WTC11 (cell line): Measurements from ENCODE around the gene CCS. TPM values are rescaled to one million over a fixed set of nuclear protein-coding genes. Genes with fewer than 3 reads are reported as not detected.

Experiments used
- ATF1 ChIP-seq: sonication (generic); formaldehyde crosslinking; IDR thresholded peaks from 2 replicates; pipeline ENCODE4 v1.8.1; 2023; ENCODE audit warnings: mild to moderate bottlenecking, moderate library complexity, missing genetic modification reagents
- ESRRA ChIP-seq: sonication (generic); formaldehyde crosslinking; IDR thresholded peaks from 2 replicates; pipeline ENCODE4 v1.8.1; 2022; ENCODE audit warnings: mild to moderate bottlenecking, missing genetic modification reagents, borderline replicate concordance
- GRHL2 ChIP-seq: fragments of 250-450 bp; sonication (Bioruptor Pico); IDR thresholded peaks from 2 replicates; pipeline ENCODE4 v1.8.0; 2022; ENCODE audit warnings: mild to moderate bottlenecking, moderate library complexity; ENCODE audit not compliant: insufficient replicate concordance, severe bottlenecking
- GTF2I ChIP-seq: fragments of 250-450 bp; sonication (Bioruptor Pico); conservative IDR thresholded peaks from 2 replicates; pipeline ENCODE4 v1.4.0; 2021; ENCODE audit warnings: mild to moderate bottlenecking
- MYBL2 ChIP-seq: sonication (generic); formaldehyde crosslinking; IDR thresholded peaks from 2 replicates; pipeline ENCODE4 v1.8.1; 2023; ENCODE audit warnings: mild to moderate bottlenecking, moderate library complexity, missing genetic modification reagents
- NR2C2 ChIP-seq: sonication (generic); formaldehyde crosslinking; IDR thresholded peaks from 2 replicates; pipeline ENCODE4 v1.8.0; 2022; ENCODE audit warnings: mild to moderate bottlenecking, missing genetic modification reagents
- NR3C1 ChIP-seq: sonication (generic); formaldehyde crosslinking; conservative IDR thresholded peaks from 2 replicates; pipeline ENCODE4 v1.8.1; 2023; ENCODE audit warnings: low read depth, mild to moderate bottlenecking, missing genetic modification reagents
- SMAD3 ChIP-seq: sonication (generic); formaldehyde crosslinking; IDR thresholded peaks from 2 replicates; pipeline ENCODE4 v1.8.0; 2022; ENCODE audit warnings: missing genetic modification reagents, mild to moderate bottlenecking, borderline replicate concordance
- SMAD4 ChIP-seq: sonication (generic); formaldehyde crosslinking; IDR thresholded peaks from 2 replicates; pipeline ENCODE4 v1.8.0; 2022; ENCODE audit warnings: mild to moderate bottlenecking, missing genetic modification reagents
- TP53 ChIP-seq: sonication (generic); formaldehyde crosslinking; IDR thresholded peaks from 2 replicates; pipeline ENCODE4 v1.8.1; 2023; ENCODE audit warnings: mild to moderate bottlenecking, missing genetic modification reagents
- ZNF138 ChIP-seq: sonication (generic); formaldehyde crosslinking; conservative IDR thresholded peaks from 2 replicates; pipeline ENCODE4 v1.8.1; 2022; ENCODE audit warnings: mild to moderate bottlenecking, moderate library complexity, missing genetic modification reagents
- ZNF232 ChIP-seq: sonication (generic); formaldehyde crosslinking; IDR thresholded peaks from 2 replicates; pipeline ENCODE4 v1.8.0; 2022; ENCODE audit warnings: mild to moderate bottlenecking, missing genetic modification reagents
- ZNF263 ChIP-seq: sonication (generic); formaldehyde crosslinking; IDR thresholded peaks from 2 replicates; pipeline ENCODE4 v1.8.1; 2022; ENCODE audit warnings: low read depth, mild to moderate bottlenecking, moderate library complexity, missing genetic modification reagents
- ZNF423 ChIP-seq: fragments of 250-450 bp; sonication (Bioruptor Pico); IDR thresholded peaks from 2 replicates; pipeline ENCODE4 v2.1.2; 2022; ENCODE audit warnings: mild to moderate bottlenecking, moderate library complexity
- total RNA-seq: library from RNA; stranded (reverse); gene quantifications from 3 replicates; pipeline ENCODE4 v1.2.3, GENCODE V29; 2021
- TF ChIP-seq, protein P1 (sequence below): sonication (generic); formaldehyde crosslinking; IDR thresholded peaks from 2 replicates; pipeline ENCODE4 v1.8.1; 2022; ENCODE audit warnings: low read depth, missing genetic modification reagents, borderline replicate concordance
- TF ChIP-seq, protein P2 (sequence below): sonication (generic); formaldehyde crosslinking; conservative IDR thresholded peaks from 2 replicates; pipeline ENCODE4 v1.8.1; 2022; ENCODE audit warnings: mild to moderate bottlenecking, missing genetic modification reagents
- TF ChIP-seq, protein P3 (sequence below): sonication (generic); formaldehyde crosslinking; IDR thresholded peaks from 2 replicates; pipeline ENCODE4 v1.8.1; 2022; ENCODE audit warnings: low read depth, mild to moderate bottlenecking, moderate library complexity, missing genetic modification reagents, borderline replicate concordance
- TF ChIP-seq, protein P4 (sequence below): sonication (generic); formaldehyde crosslinking; IDR thresholded peaks from 2 replicates; pipeline ENCODE4 v1.8.0; 2022; ENCODE audit warnings: mild to moderate bottlenecking, missing genetic modification reagents
- TF ChIP-seq, protein P5 (sequence below): fragments of 250-450 bp; sonication (Bioruptor Pico); IDR thresholded peaks from 2 replicates; pipeline ENCODE4 v1.9.0; 2021; ENCODE audit warnings: mild to moderate bottlenecking
- TF ChIP-seq, protein P6 (sequence below): fragments of 250-450 bp; sonication (Bioruptor Pico); IDR thresholded peaks from 2 replicates; pipeline ENCODE4 v1.8.0; 2021; ENCODE audit warnings: mild to moderate bottlenecking
- TF ChIP-seq, protein P7 (sequence below): sonication (generic); formaldehyde crosslinking; IDR thresholded peaks from 2 replicates; pipeline ENCODE4 v1.8.0; 2023; ENCODE audit warnings: mild to moderate bottlenecking, missing genetic modification reagents
- TF ChIP-seq, protein P8 (sequence below): fragments of 250-450 bp; sonication (Bioruptor Pico); IDR thresholded peaks from 2 replicates; pipeline ENCODE4 v2.1.2; 2022; ENCODE audit warnings: mild to moderate bottlenecking, moderate library complexity
- TF ChIP-seq, protein P9 (sequence below): sonication (generic); formaldehyde crosslinking; IDR thresholded peaks from 2 replicates; pipeline ENCODE4 v1.8.0; 2022; ENCODE audit warnings: missing genetic modification reagents

The CCS gene
- total RNA-seq, 1 experiment from 2014 or later, result 35.9 TPM

DNA sequence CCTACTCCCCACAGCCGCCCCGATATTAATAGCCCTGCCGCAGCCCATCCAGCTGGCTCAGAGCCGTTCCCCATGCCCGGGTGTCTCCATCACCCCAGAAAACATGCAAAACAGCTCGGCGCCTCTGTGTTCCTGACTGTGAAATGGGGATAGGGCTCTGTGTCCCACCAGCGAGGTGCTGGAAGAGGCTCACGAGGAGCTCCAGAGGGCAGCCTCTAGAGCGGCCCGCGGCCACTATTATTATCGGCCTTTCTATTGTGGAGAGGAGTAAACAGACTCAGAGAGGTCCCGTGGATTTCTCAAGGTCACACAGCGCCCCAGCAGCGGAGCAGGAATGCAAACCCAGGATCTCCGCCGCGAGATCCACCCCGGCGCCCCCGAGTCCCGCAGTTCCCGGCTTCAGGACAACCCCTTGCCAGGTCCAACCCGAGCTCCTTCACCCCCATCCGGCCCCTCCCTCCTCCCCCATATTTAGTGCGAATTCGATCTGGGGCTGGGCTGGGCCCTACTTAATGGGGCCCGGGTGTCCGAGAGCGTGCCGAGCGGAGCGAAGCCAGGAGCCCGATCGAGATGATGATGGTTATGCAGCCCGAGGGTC lies 46.5 kb upstream of the CCS start, which contains the start of gene ACTN3 (continued):
- TF ChIP-seq, protein P1, sequence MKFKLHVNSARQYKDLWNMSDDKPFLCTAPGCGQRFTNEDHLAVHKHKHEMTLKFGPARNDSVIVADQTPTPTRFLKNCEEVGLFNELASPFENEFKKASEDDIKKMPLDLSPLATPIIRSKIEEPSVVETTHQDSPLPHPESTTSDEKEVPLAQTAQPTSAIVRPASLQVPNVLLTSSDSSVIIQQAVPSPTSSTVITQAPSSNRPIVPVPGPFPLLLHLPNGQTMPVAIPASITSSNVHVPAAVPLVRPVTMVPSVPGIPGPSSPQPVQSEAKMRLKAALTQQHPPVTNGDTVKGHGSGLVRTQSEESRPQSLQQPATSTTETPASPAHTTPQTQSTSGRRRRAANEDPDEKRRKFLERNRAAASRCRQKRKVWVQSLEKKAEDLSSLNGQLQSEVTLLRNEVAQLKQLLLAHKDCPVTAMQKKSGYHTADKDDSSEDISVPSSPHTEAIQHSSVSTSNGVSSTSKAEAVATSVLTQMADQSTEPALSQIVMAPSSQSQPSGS, result no peak
- TF ChIP-seq ATF1, result no peak
- TF ChIP-seq, protein P2, sequence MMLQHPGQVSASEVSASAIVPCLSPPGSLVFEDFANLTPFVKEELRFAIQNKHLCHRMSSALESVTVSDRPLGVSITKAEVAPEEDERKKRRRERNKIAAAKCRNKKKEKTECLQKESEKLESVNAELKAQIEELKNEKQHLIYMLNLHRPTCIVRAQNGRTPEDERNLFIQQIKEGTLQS, result no peak
- TF ChIP-seq TP53 (CRISPR knock-in tag), result no peak
- TF ChIP-seq, protein P3, sequence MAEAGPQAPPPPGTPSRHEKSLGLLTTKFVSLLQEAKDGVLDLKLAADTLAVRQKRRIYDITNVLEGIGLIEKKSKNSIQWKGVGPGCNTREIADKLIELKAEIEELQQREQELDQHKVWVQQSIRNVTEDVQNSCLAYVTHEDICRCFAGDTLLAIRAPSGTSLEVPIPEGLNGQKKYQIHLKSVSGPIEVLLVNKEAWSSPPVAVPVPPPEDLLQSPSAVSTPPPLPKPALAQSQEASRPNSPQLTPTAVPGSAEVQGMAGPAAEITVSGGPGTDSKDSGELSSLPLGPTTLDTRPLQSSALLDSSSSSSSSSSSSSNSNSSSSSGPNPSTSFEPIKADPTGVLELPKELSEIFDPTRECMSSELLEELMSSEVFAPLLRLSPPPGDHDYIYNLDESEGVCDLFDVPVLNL, result no peak
- TF ChIP-seq, protein P4, sequence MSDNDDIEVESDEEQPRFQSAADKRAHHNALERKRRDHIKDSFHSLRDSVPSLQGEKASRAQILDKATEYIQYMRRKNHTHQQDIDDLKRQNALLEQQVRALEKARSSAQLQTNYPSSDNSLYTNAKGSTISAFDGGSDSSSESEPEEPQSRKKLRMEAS (CRISPR knock-in tag), result no peak
- TF ChIP-seq SMAD4, result no peak
- 0 out of 2 replicates have a peak, but pooled peaks have one; percentile 57 for TF ChIP-seq ZNF138
- no peak for TF ChIP-seq NR3C1 (CRISPR knock-in tag)
- TF ChIP-seq, protein P5, sequence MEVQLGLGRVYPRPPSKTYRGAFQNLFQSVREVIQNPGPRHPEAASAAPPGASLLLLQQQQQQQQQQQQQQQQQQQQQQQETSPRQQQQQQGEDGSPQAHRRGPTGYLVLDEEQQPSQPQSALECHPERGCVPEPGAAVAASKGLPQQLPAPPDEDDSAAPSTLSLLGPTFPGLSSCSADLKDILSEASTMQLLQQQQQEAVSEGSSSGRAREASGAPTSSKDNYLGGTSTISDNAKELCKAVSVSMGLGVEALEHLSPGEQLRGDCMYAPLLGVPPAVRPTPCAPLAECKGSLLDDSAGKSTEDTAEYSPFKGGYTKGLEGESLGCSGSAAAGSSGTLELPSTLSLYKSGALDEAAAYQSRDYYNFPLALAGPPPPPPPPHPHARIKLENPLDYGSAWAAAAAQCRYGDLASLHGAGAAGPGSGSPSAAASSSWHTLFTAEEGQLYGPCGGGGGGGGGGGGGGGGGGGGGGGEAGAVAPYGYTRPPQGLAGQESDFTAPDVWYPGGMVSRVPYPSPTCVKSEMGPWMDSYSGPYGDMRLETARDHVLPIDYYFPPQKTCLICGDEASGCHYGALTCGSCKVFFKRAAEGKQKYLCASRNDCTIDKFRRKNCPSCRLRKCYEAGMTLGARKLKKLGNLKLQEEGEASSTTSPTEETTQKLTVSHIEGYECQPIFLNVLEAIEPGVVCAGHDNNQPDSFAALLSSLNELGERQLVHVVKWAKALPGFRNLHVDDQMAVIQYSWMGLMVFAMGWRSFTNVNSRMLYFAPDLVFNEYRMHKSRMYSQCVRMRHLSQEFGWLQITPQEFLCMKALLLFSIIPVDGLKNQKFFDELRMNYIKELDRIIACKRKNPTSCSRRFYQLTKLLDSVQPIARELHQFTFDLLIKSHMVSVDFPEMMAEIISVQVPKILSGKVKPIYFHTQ (CRISPR knock-in tag), result peak; percentile 82; the same call in 1 of the 2 replicates
- no peak for TF ChIP-seq ESRRA (CRISPR knock-in tag)
- TF ChIP-seq, protein P6, sequence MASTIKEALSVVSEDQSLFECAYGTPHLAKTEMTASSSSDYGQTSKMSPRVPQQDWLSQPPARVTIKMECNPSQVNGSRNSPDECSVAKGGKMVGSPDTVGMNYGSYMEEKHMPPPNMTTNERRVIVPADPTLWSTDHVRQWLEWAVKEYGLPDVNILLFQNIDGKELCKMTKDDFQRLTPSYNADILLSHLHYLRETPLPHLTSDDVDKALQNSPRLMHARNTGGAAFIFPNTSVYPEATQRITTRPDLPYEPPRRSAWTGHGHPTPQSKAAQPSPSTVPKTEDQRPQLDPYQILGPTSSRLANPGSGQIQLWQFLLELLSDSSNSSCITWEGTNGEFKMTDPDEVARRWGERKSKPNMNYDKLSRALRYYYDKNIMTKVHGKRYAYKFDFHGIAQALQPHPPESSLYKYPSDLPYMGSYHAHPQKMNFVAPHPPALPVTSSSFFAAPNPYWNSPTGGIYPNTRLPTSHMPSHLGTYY (CRISPR knock-in tag), result peak; percentile 81; the same call in 1 of the 2 replicates
- TF ChIP-seq MYBL2, result peak; percentile 77; the same call in 1 of the 2 replicates
- TF ChIP-seq SMAD3 (CRISPR knock-in tag), result no peak
- no peak for TF ChIP-seq ZNF423 (CRISPR knock-in tag)
- peak; percentile 100 for TF ChIP-seq GTF2I (CRISPR knock-in tag)
- TF ChIP-seq, protein P7, sequence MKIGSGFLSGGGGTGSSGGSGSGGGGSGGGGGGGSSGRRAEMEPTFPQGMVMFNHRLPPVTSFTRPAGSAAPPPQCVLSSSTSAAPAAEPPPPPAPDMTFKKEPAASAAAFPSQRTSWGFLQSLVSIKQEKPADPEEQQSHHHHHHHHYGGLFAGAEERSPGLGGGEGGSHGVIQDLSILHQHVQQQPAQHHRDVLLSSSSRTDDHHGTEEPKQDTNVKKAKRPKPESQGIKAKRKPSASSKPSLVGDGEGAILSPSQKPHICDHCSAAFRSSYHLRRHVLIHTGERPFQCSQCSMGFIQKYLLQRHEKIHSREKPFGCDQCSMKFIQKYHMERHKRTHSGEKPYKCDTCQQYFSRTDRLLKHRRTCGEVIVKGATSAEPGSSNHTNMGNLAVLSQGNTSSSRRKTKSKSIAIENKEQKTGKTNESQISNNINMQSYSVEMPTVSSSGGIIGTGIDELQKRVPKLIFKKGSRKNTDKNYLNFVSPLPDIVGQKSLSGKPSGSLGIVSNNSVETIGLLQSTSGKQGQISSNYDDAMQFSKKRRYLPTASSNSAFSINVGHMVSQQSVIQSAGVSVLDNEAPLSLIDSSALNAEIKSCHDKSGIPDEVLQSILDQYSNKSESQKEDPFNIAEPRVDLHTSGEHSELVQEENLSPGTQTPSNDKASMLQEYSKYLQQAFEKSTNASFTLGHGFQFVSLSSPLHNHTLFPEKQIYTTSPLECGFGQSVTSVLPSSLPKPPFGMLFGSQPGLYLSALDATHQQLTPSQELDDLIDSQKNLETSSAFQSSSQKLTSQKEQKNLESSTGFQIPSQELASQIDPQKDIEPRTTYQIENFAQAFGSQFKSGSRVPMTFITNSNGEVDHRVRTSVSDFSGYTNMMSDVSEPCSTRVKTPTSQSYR (CRISPR knock-in tag), result no peak
- TF ChIP-seq, protein P8, sequence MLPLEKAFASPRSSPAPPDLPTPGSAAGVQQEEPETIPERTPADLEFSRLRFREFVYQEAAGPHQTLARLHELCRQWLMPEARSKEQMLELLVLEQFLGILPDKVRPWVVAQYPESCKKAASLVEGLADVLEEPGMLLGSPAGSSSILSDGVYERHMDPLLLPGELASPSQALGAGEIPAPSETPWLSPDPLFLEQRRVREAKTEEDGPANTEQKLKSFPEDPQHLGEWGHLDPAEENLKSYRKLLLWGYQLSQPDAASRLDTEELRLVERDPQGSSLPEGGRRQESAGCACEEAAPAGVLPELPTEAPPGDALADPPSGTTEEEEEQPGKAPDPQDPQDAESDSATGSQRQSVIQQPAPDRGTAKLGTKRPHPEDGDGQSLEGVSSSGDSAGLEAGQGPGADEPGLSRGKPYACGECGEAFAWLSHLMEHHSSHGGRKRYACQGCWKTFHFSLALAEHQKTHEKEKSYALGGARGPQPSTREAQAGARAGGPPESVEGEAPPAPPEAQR (CRISPR knock-in tag), result no peak
- TF ChIP-seq ZNF263 (CRISPR knock-in tag), result no peak
- no peak for TF ChIP-seq ZNF232 (CRISPR knock-in tag)
- TF ChIP-seq, protein P9, sequence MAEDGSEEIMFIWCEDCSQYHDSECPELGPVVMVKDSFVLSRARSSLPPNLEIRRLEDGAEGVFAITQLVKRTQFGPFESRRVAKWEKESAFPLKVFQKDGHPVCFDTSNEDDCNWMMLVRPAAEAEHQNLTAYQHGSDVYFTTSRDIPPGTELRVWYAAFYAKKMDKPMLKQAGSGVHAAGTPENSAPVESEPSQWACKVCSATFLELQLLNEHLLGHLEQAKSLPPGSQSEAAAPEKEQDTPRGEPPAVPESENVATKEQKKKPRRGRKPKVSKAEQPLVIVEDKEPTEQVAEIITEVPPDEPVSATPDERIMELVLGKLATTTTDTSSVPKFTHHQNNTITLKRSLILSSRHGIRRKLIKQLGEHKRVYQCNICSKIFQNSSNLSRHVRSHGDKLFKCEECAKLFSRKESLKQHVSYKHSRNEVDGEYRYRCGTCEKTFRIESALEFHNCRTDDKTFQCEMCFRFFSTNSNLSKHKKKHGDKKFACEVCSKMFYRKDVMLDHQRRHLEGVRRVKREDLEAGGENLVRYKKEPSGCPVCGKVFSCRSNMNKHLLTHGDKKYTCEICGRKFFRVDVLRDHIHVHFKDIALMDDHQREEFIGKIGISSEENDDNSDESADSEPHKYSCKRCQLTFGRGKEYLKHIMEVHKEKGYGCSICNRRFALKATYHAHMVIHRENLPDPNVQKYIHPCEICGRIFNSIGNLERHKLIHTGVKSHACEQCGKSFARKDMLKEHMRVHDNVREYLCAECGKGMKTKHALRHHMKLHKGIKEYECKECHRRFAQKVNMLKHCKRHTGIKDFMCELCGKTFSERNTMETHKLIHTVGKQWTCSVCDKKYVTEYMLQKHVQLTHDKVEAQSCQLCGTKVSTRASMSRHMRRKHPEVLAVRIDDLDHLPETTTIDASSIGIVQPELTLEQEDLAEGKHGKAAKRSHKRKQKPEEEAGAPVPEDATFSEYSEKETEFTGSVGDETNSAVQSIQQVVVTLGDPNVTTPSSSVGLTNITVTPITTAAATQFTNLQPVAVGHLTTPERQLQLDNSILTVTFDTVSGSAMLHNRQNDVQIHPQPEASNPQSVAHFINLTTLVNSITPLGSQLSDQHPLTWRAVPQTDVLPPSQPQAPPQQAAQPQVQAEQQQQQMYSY (CRISPR knock-in tag), result 0 out of 2 replicates have a peak, but pooled peaks have one; percentile 8
- no peak for TF ChIP-seq GRHL2 (CRISPR knock-in tag)
- TF ChIP-seq NR2C2 (CRISPR knock-in tag), result no peak
